ENCODE results near the gene TMIGD2.
"Not testable (repeated sequence)": the region's sequence is repeated elsewhere in the genome, so short reads cannot be mapped to it uniquely, and the experiment has no call there.

Gene TMIGD2, protein sequence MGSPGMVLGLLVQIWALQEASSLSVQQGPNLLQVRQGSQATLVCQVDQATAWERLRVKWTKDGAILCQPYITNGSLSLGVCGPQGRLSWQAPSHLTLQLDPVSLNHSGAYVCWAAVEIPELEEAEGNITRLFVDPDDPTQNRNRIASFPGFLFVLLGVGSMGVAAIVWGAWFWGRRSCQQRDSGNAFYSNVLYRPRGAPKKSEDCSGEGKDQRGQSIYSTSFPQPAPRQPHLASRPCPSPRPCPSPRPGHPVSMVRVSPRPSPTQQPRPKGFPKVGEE

DNA sequence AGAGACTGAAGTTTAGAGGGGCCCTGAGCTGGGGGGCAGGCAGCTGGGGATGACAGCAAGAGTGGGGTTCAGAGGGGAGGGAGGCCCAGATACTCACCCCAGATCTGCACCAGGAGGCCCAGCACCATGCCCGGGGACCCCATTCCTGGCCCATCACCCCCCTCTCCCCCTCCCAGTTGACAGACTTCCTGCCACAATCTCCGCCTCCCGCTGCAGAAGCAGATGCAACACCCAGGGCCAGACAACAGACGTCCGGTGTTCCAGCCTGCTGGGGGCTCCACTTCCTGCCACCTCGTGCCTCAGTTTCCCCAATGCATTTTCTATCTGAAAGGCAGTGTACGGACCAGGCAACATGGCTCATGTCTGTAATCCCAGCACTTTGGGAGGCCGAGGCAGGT, at the start of gene TMIGD2:
Gene TMIGD2, minus strand, starts transcription at position 147 of the 398 bp plus-strand sequence. Its CDS starts 4 bp downstream, at position 143.
- in situ Hi-C loops (cut with MboI; ENCODE audit: low sequenced_read_pairs) = no loop called here

DNA sequence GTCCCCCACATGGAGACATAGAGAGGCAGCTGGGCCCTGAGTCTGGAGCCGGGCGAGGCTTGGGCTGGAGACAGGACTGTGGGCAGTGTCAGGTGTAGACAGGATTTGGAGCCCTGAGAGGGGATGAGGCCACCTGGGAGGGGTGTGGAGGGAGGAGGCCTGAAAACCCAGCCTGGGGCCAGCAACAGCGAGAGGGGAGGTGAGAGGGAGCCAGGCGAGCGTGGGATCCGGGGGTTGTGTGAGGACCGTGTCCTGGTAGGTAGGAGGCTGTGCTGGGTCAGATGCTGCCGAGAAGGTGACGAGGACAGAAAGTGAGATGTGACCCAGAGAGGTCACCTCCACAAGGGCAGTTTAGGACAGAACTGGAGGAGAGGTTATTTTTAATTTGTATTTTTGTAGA, 48.5 kb upstream of the TMIGD2 start:
- in situ Hi-C loops (cut with MboI; ENCODE audit: low sequenced_read_pairs) = no loop called here

DNA sequence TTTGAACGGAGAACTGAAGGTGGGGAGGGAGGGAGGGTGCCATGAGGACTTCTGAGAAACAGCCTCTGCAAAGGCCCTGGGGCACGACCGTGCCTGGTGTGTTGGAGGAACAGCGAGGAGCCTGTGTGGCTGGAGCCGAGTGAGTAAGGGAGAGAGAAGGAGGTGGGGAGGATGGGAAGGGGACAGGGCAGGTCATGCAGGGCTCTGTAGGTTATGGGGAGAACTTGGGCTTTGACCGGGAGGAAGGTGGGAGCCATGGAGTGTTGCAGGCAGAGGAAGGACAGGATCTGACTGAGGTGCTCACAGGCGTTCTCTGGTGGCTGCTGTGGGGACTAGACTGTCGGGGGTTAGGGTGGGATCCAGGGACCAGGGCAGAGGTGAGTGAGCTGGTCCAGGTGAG, 47.9 kb upstream of the TMIGD2 start:
- in situ Hi-C loops (cut with MboI; ENCODE audit: low sequenced_read_pairs) = no loop called here

DNA sequence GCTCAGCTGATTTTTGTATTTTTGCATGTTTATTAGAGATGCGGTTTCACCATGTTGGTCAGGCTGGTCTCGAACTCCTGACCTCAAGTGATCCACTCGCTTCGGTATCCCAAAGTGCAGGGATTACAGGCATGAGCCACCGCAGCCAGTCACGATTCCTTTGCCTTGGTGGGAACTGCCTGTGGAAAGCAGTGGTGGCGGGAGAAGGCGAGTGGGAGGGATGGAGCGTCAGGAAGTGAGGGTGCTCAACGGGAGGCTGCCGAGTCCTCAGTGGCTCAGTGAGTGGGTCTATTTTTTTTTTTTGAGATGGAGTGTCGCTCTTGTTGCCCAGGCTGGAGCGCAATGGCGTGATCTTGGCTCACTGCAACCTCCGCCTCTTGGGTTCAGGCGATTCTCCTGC, 47.0 kb upstream of the TMIGD2 start:
- in situ Hi-C loops (cut with MboI; ENCODE audit: low sequenced_read_pairs) = not testable (repeated sequence)

DNA sequence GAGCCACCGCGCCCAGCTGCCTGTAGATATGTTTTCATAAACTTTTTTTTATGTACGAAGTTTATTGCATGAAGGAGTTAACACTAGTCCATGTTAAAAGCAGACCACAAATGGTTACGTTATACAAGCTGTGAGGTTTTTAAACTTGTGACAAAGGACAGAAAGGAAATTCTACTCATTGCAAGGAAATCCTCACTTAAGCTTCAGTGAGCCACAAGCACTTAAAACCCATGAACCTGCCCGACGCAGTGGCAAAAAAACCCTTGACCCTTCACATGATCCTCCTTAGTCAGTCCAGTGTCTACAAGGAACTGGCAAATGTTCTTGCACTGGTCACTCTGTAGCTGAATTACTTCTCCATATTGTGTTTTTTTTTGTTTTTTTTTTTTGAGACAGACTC, 45.3 kb upstream of the TMIGD2 start:
- in situ Hi-C loops (cut with MboI; ENCODE audit: low sequenced_read_pairs) = no loop called here

DNA sequence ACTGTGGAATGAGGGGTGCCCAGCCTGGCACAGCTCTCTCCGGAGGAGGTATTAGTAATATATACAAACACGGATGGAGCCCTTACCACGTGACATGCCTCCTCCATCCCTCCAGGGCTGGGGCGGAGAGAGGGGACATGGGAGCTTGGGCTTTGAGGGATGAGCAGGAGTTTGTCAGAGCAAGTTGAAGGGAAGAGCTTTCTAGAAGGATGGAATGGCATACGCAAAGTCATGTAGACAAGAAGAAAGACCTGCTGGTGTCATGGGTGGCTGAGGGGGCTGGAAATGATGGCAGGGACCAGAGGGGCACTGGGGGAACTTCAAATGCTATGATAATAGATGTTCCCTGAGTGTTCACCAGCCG, 43.8 kb upstream of the TMIGD2 start:
- in situ Hi-C loops (cut with MboI; ENCODE audit: low sequenced_read_pairs) = no loop called here

DNA sequence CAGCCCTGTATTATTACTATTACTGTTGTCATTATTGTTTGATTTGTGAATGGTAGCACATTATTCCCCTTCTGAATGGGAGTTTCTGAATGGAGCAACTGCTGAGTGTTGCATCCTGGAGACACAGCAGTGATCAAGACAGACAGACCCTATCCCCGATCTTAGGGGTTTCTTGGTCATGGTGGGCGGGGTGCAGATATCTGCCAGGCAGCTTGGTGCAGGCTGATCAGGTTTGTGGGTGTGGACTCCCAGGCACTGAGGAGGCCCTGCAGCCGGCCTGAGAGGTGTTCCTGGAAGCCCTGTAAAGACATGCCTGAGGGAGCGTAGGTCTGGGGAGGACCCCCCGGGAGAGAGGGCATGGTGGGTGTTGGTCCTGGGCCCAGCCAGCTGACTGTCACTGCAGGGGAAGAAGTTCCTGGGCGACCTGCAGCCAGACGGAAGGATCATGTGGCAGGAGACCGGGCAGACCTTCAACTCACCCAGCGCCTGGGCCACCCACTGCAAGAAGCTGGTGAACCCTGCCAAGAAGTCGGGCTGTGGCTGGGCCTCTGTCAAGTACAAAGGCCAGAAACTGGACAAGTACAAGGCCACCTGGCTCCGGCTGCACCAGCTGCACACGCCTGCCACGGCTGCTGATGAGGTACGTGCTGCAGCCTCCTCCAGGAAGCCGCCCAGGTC, 43.3 kb upstream of the TMIGD2 start:
- in situ Hi-C loops (cut with MboI; ENCODE audit: low sequenced_read_pairs) = no loop called here

DNA sequence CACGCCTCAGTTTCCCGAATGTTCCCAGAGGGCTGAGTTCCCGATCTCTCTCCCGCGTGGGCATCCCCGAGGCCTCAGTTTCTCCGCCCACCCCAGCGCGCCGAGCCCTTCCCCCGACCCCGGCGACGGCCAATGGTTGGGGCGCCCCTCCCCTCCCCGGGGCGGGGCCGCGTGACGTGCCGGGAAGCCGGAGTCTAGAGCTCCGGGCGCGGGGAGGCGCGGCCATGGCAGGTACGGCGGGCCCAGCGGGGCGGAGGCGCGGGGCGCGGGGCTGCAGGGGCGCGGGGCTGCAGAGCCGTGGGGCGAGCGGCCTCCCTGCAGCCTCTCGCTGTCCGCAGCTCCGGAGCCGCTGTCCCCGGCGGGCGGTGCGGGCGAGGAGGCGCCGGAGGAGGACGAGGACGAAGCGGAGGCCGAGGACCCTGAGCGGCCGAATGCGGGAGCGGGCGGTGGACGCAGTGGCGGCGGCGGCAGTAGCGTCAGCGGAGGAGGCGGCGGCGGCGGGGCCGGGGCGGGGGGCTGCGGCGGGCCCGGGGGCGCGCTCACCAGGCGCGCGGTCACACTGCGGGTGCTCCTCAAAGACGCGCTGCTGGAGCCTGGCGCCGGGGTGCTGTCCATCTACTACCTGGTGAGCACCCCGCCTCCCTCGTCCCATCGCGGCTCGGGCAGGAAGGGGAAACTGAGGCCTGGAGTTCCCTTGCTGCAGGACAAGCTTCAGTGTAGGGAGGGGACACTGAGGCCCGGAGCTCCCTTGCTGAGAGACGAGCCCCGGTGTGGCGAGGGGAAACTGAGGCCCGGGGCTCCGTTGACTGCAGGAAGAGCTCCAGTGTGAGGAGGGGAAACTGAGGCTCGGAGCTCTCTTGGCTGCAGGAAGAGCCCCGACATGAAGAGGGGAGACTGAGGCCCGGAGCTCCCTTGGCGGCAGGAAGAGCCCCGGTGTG, 41.5 kb upstream of the TMIGD2 start, which contains the start of gene MPND:
Gene MPND, plus strand, starts transcription at position 193 of the 938 bp plus-strand sequence. Its CDS starts 32 bp downstream, at position 225.
- in situ Hi-C loops (cut with MboI; ENCODE audit: low sequenced_read_pairs) = no loop called here

DNA sequence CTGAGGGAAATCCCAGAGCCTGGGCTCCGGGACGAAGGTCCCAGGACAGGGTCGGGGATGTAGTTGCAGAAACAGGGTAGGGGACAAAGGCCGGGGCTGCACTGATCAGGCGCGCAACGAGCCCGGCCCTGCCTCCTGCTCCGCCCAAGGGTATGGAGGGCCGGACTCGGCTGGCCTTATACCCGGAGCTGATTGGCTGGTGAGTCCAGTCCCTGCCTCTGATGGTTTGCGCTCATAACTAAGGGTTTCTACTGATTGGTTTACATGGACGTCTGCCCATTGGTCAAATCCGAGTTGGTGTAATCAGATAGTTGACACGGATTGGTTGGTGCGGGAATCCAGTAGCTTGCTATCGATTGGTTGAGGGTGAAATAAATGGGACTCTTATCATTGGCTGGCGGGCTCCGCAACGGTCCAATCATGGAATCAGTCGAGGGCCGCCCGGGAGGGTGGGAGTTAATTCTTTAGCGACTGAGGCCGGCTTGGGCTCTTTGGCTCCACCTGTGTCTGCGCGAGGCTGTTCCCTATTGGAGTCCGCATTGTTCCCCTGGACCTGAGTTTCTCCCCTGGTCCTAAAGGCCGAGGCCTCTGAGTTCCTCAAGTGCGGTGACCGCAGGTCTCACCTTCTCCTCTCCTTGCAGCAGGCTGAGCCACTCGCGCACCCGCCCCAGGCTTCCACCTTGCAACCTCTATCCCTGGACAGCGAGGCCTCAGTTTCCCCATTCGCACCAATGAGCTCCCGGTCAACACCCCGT, 40.6 kb upstream of the TMIGD2 start:
- in situ Hi-C loops (cut with MboI; ENCODE audit: low sequenced_read_pairs) = no loop called here

DNA sequence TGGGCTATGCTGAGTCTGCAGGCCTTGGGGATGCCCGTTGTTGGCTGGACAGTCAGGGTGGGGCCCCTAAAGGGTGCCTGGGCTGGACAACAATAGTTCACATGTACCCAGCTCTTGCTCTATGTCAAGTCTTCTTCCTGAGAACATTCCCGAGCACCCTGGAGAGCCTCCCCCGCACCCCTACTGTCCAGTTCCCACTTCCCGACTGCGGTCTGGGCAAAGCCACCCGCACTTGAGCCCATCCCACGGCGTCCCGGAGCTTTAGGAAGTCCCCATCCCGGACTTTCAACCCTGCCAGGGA, 40.1 kb upstream of the TMIGD2 start:
- in situ Hi-C loops (cut with MboI; ENCODE audit: low sequenced_read_pairs) = no loop called here

DNA sequence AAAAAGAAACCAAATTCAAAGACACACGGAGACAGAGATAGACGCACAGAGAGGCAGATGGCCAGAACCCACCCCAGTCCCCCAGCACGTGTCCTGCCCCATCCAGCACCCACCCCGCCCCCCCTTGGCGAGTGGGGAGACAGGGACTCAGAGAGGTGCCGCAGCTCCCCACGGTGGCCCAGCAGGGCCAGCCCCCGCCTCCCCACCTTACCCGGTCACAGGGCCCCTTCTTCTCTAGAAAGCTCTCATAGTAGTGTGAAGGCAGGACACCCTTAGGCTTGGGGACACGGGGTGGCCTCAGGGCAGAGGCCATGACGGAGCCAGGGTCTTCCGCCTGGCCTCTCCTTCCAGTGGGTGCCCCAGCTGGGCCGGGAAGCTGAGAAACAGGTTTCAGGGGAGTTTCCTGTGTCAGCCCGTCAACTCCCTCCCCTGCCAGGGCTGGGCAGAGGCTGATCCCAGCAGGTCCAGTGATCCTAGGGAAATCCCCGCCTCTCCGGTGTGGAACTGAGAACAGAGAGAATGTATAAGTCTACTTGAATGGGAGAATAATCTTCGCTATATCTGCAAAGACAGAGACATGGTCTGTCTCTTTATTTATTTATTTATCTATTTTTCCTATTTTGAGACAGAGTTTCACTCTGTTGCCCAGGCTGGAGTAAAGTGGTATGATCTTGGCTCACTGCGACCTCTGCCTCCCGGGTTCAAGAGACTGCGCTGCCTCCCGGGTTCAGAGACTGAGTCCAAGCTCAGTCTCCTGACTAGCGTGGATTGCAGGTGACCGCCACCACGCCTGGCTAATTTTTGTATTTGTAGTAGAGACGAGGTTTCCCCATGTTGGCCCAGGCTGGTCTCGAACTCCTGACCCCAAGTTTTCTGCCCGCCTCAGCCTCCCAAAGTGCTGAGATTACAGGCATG, 36.5 kb upstream of the TMIGD2 start, which contains the start of gene STAP2:
Gene STAP2, minus strand, starts transcription at position 387 of the 915 bp plus-strand sequence. Its CDS starts 74 bp downstream, at position 313.
- in situ Hi-C loops (cut with MboI; ENCODE audit: low sequenced_read_pairs) = no loop called here

DNA sequence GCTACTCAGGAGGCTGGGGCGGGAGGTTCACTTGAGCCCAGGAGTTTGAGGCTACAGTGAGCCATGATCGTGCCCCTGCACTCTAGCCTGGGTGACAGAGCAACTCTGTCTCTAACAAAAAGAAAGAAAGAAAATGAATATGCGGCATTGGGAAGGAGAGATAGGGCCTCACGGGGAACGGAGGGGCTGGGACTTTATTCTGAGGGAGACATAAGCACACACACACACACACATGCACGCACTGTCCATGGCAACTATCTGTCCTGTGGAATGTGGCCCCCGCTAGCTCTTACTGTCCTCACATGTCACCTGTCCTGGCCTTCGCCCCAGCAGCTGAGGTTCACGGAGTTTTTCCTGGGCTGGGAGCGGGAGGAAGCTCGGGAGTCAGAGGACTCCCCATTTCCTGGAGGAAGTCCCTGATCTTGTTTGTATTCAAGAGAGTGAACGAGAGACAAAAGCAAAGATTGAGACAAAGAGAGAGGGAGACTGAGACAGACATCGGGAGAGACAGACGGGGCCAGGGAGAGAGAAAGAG, 35.8 kb upstream of the TMIGD2 start:
- in situ Hi-C loops (cut with MboI; ENCODE audit: low sequenced_read_pairs) = no loop called here

DNA sequence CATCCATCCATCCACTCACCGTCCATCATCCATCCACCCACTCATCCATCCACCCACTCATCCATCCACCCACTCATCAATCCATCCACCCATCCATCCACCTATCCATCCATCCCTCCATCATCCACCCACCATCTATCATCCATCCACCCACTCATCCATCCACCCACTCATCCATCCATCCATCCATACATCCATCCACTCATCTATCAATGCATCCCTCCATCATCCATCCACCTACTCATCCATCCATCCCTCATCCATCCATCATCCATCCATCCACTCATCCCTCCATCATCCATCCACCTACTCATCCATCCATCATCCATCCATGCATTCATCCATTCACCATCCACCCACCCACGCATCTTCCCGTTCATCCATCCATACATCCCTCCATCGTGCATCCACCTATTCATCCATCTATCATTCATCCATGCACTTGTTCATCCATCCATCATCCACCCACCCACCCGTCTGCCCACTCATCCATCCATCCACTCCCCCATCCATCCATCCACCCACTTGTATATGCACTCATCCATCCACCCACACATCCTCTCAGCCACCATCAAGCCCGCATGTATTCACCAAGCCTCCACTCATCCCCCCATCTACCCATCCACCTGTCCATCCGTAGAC, 32.9 kb upstream of the TMIGD2 start:
- in situ Hi-C loops (cut with MboI; ENCODE audit: low sequenced_read_pairs) = no loop called here

DNA sequence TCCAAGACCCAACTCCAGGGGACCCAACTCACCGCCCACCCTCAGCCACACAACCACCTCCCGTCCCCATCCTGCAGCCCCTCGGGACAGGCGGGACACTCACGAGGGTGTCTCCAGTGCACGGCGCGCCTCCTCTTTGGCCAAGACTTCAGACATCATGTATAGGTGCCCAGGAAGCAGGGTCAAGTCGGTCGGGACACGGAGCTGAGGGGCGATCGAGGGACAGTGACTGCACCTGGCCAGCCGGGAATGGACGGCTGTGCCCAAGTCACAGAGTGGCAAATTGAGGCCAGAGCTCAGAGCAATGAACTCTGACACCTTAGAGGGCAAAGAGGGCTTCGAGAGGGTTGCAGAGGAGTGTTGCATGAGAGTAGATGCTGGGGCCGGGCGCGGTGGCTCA, 27.7 kb upstream of the TMIGD2 start:
- in situ Hi-C loops (cut with MboI; ENCODE audit: low sequenced_read_pairs) = no loop called here

DNA sequence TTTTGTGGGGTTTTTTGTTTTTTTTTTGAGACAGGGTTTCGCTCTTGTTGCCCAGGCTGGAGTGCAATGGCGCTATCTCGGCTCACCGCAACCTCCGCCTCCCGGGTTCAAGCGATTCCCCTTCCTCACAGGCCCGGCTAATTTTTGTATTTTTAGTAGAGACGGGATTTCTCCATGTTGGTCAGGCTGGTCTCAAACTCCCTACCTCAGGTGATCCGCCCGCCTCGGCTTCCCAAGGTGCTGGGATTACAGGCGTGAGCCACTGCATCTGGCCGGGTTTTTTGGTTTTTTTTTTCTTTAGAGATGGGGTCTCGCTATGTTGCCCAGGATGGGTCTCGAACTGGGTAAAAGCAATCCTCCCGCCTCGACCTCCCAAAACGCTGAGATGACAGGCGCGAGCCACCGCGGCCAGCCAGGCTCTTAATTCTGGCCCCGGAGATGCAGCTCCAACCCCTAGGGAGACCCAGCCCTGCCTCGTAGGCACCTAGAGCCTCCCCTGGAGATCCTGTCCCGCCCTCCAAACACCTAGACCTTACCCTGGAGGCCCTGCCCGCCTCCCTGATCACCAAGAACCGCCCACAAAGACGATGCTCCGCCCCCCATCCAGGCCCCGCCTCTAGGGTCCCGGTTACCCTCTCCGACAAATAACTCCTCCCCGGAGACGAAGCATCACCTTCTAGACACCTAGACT, 26.9 kb upstream of the TMIGD2 start:
- in situ Hi-C loops (cut with MboI; ENCODE audit: low sequenced_read_pairs) = not testable (repeated sequence)

DNA sequence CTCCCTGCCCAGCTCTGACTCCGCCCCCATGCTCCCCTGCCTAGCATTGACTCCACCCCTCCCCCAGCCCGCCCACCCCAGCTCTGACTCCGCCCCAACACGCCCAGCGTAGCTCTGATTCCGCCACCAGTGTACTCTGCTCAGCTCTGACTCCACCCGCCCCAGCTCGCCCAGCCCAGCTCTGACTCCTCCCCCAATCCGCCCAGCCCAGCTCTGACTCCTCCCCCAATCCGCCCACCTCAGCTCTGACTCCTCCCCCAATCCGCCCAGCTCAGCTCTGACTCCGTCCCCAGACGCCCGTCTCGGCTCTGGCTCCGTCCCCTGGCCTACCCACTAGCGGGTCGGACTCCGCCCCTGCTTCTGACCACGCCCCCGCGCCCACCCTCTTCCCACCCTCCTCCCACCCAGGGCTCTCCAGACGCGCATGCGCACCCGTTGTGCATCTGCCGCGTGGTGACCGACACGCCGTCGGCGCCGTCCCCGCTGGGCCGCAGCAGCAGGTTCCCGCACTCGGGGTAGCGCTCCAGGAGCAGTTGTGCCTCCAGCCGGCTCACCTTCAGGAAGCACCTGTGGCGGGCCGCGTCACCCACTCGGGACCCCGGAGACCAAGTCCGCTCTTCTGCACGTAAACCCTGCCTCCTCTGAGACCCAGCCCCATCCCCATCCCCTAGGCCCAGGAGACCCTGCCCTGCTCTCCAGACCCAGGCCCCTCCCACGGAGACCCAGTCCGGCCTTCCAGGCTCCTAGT, 26.2 kb upstream of the TMIGD2 start:
- in situ Hi-C loops (cut with MboI; ENCODE audit: low sequenced_read_pairs) = no loop called here

DNA sequence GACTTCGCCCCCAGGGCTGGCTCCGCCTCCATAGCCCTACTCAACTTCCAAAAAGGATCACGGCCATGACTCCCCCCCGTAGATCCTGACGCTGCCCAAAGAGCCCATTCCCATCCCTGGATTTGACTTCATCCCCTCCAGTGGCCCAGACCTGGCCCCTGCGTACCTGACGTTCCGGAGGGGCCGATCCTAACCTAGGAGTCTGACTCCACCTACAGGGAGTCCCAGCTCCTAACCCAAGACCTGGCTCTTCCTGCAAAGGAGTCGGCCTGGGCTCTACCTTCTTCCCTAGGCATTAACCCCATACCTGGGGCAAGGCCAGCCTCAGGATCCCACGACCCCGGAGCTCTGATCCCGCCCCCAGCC, 25.7 kb upstream of the TMIGD2 start:
- in situ Hi-C loops (cut with MboI; ENCODE audit: low sequenced_read_pairs) = no loop called here
